ENCODE measurements around the gene GOLGA3. TPM values are rescaled to one million over a fixed set of nuclear protein-coding genes. Genes with fewer than 3 reads are reported as not detected.

GOLGA3 gene
- total and polyA plus RNA-seq, 9 of the 15 experiments (the other 6 are each of a cell fraction or from before 2014, with no cell fraction given): 1.9 to 48.1 (median 18.4) TPM

GRCh38 chr12:132761921-132762583 is 66.6 kb downstream of the GOLGA3 start (continued):
- peak; percentile 92 for TF ChIP-seq KDM5B (IDR thresholded peaks at IDR 0.05; ENCODE audit: insufficient replicate concordance, low read depth, low read length)
- 0 out of 2 replicates have a peak, but pooled peaks have one; percentile 29 for TF ChIP-seq KLF16 (IDR thresholded peaks at IDR 0.05)
- TF ChIP-seq TCF3 (CRISPR knock-in tag; IDR thresholded peaks at IDR 0.05): no peak
- no peak for TF ChIP-seq ZC3H8 (IDR thresholded peaks at IDR 0.05)
- no peak for TF ChIP-seq PHB (CRISPR knock-in tag; IDR thresholded peaks at IDR 0.05)
- TF ChIP-seq RERE (CRISPR knock-in tag; IDR thresholded peaks at IDR 0.05; ENCODE audit: borderline replicate concordance): no peak
- TF ChIP-seq HSF4 (CRISPR knock-in tag; IDR thresholded peaks at IDR 0.05; ENCODE audit: borderline replicate concordance): no peak
- TF ChIP-seq JUND (IDR thresholded peaks at IDR 0.05; ENCODE audit: borderline replicate concordance, low read depth, low read length): 0 out of 2 replicates have a peak, but pooled peaks have one; percentile 12
- TF ChIP-seq JUND (tag; IDR thresholded peaks at IDR 0.05; ENCODE audit: borderline replicate concordance, low read depth, low read length): peak; percentile 12; the same call in 1 of the 3 replicates
- peak; percentile 78; the same call in 1 of the 2 replicates for TF ChIP-seq ZNF395 (CRISPR knock-in tag; IDR thresholded peaks at IDR 0.05)
- peak; percentile 39; the same call in 1 of the 2 replicates for TF ChIP-seq ESRRA (IDR thresholded peaks at IDR 0.05; ENCODE audit: borderline replicate concordance, low read depth)
- peak; percentile 41; the same call in 1 of the 2 replicates for TF ChIP-seq EGR1 (conservative IDR thresholded peaks at IDR 0.05)
- no peak for TF ChIP-seq ARID4B (CRISPR knock-in tag; IDR thresholded peaks at IDR 0.05)
- TF ChIP-seq ZEB2 (IDR thresholded peaks at IDR 0.05): 0 out of 2 replicates have a peak, but pooled peaks have one; percentile 17
- no peak for TF ChIP-seq ZNF124 (CRISPR knock-in tag; IDR thresholded peaks at IDR 0.05)
- TF ChIP-seq MYC (IDR thresholded peaks at IDR 0.05; ENCODE audit: low read depth, low read length): peak; percentile 59
- TF ChIP-seq MYC (CRISPR knock-in tag; IDR thresholded peaks at IDR 0.05; ENCODE audit: borderline replicate concordance, low read depth): no peak
- peak; percentile 48 for TF ChIP-seq NFE2 (IDR thresholded peaks at IDR 0.05; ENCODE audit: low read depth)
